HepG2 (cell line): ENCODE data around the gene ESPN.

Experiments
- EP300 ChIP-seq, 3 experiments: sonication (generic) in 1 of 3; formaldehyde crosslinking in 1 of 3; IDR thresholded peaks; 2 replicates each; pipeline versions ENCODE4 v1.5.1 to v1.6.1; 2011 to 2020; ENCODE audit warnings: low read depth in 2 of 3, low read length in 2 of 3, borderline replicate concordance in 1 of 3, improper control_type of control experiment in 1 of 3, mild to moderate bottlenecking in 1 of 3, missing genetic modification reagents in 1 of 3, moderate library complexity in 1 of 3
- TBX2 ChIP-seq: sonication (generic); formaldehyde crosslinking; IDR thresholded peaks from 2 replicates; pipeline ENCODE4 v1.5.0; 2020; ENCODE audit warnings: missing genetic modification reagents, mild to moderate bottlenecking, borderline replicate concordance
- ZSCAN29 ChIP-seq: sonication (generic); formaldehyde crosslinking; conservative IDR thresholded peaks from 2 replicates; pipeline ENCODE4 v1.4.0; 2020; ENCODE audit warnings: mild to moderate bottlenecking, missing genetic modification reagents
- TF ChIP-seq, protein P1 (sequence below): sonication (generic); formaldehyde crosslinking; IDR thresholded peaks from 2 replicates; pipeline ENCODE4 v1.4.0; 2020; ENCODE audit warnings: missing genetic modification reagents, borderline replicate concordance
- TF ChIP-seq, protein P2 (sequence below): sonication (generic); formaldehyde crosslinking; IDR thresholded peaks from 2 replicates; pipeline ENCODE4 v1.4.0; 2020; ENCODE audit warnings: missing genetic modification reagents
- TF ChIP-seq, protein P3 (sequence below): sonication (generic); formaldehyde crosslinking; IDR thresholded peaks from 2 replicates; pipeline ENCODE4 v1.4.0; 2020; ENCODE audit warnings: missing genetic modification reagents
- TF ChIP-seq, protein P4 (sequence below): sonication (generic); formaldehyde crosslinking; IDR thresholded peaks from 2 replicates; pipeline ENCODE4 v1.4.0; 2020; ENCODE audit warnings: missing genetic modification reagents

DNA sequence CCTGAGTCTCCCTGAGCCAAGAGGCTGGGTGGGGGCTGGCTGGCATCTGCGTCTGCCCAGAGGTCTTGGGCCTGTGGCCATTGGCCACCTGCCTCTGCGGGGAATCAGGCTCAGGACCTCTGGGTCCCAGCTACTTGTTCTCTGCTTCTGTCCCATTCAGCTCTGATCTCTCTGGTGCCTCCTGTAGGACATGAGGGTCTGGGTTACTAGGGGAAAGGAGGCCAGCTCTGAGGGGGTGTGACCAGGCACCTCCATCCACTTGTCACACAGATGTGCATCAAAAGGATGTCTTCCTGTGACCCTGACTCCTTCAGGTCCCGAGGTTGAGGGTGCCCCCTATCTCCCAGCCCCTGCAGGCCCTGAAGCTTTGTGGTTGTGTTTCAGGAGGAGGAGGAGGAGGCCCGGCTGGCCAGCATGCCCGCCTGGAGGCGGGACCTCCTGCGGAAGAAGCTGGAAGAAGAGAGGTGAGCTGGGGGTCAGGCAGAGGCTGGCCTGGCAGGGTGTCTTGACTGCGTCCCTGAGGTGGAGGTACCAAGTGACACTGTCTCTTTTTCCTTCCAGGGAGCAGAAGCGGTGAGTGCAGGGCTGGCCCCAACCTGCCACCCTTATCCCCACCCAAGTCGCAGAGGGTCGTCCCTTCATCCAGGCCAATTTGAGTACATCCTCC lies 32.4 kb downstream of the ESPN start:
- TF ChIP-seq, protein P1, sequence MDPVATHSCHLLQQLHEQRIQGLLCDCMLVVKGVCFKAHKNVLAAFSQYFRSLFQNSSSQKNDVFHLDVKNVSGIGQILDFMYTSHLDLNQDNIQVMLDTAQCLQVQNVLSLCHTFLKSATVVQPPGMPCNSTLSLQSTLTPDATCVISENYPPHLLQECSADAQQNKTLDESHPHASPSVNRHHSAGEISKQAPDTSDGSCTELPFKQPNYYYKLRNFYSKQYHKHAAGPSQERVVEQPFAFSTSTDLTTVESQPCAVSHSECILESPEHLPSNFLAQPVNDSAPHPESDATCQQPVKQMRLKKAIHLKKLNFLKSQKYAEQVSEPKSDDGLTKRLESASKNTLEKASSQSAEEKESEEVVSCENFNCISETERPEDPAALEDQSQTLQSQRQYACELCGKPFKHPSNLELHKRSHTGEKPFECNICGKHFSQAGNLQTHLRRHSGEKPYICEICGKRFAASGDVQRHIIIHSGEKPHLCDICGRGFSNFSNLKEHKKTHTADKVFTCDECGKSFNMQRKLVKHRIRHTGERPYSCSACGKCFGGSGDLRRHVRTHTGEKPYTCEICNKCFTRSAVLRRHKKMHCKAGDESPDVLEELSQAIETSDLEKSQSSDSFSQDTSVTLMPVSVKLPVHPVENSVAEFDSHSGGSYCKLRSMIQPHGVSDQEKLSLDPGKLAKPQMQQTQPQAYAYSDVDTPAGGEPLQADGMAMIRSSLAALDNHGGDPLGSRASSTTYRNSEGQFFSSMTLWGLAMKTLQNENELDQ (CRISPR knock-in tag): no peak
- no peak for TF ChIP-seq EP300 (IDR thresholded peaks at IDR 0.05; ENCODE audit: low read depth in 2 of 2, low read length in 2 of 2)
- TF ChIP-seq EP300 (CRISPR knock-in tag; IDR thresholded peaks at IDR 0.05; ENCODE audit: borderline replicate concordance): no peak
- TF ChIP-seq, protein P2, sequence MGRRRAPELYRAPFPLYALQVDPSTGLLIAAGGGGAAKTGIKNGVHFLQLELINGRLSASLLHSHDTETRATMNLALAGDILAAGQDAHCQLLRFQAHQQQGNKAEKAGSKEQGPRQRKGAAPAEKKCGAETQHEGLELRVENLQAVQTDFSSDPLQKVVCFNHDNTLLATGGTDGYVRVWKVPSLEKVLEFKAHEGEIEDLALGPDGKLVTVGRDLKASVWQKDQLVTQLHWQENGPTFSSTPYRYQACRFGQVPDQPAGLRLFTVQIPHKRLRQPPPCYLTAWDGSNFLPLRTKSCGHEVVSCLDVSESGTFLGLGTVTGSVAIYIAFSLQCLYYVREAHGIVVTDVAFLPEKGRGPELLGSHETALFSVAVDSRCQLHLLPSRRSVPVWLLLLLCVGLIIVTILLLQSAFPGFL (CRISPR knock-in tag): no peak
- no peak for TF ChIP-seq ZSCAN29
- TF ChIP-seq, protein P3, sequence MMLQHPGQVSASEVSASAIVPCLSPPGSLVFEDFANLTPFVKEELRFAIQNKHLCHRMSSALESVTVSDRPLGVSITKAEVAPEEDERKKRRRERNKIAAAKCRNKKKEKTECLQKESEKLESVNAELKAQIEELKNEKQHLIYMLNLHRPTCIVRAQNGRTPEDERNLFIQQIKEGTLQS: no peak
- TF ChIP-seq, protein P4, sequence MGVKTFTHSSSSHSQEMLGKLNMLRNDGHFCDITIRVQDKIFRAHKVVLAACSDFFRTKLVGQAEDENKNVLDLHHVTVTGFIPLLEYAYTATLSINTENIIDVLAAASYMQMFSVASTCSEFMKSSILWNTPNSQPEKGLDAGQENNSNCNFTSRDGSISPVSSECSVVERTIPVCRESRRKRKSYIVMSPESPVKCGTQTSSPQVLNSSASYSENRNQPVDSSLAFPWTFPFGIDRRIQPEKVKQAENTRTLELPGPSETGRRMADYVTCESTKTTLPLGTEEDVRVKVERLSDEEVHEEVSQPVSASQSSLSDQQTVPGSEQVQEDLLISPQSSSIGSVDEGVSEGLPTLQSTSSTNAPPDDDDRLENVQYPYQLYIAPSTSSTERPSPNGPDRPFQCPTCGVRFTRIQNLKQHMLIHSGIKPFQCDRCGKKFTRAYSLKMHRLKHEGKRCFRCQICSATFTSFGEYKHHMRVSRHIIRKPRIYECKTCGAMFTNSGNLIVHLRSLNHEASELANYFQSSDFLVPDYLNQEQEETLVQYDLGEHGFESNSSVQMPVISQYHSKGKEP (CRISPR knock-in tag): no peak
- no peak for TF ChIP-seq TBX2 (CRISPR knock-in tag)
